Measurements from ENCODE around the gene APCDD1L.

- TF ChIP-seq CTCF (IDR thresholded peaks at IDR 0.05): no peak
- TF ChIP-seq POLR2A (IDR thresholded peaks at IDR 0.05): no peak
Measured at GRCh38 chr20:58454460-58454859, 60.7 kb downstream of the APCDD1L start.

All from heart left ventricle (tissue), 13 donors.